OCI-LY7 (cell line): ENCODE measurements around the gene SPRY4. TPM values are rescaled to one million over a fixed set of nuclear protein-coding genes. Genes with fewer than 3 reads are reported as not detected.

Experiments used
- BruUV-seq: library from RNA; stranded (reverse); fragments of 400-500 nt; replicated peaks from 2 replicates; lab custom pipeline; 2021; lab: Mats Ljungman, UMichigan
- CTCF ChIA-PET: fragments of 300-600 bp; sonication (Branson Sonifier 250); formaldehyde crosslinking; loops from one replicate; lab custom pipeline; 2022; ENCODE audit warnings: antibody characterized with exemption; ENCODE audit not compliant: unreplicated experiment; lab: Charles Lee
- POLR2A ChIA-PET: fragments of 300-600 bp; sonication (Branson Sonifier 250); formaldehyde crosslinking; loops from one replicate; lab custom pipeline; 2022; ENCODE audit warnings: antibody characterized with exemption; lab: Charles Lee
- DNase-seq: peaks from one replicate; pipeline ENCODE4 v3.0.0-alpha.2; 2015; ENCODE audit warnings: low spot score
- H2AFZ ChIP-seq: fragments of 200-600 bp; sonication (generic), shearing (Covaris generic); 2 replicates; pipeline ENCODE4 v1.6.1; 2014; ENCODE audit warnings: mild to moderate bottlenecking, antibody characterized with exemption, low read length, moderate library complexity
- H3K27ac ChIP-seq: fragments of 200-600 bp; sonication (generic); 2 replicates; pipeline ENCODE4 v1.5.1; 2014; ENCODE audit warnings: mixed run types, low read depth, mild to moderate bottlenecking, moderate library complexity, low read length, inconsistent platforms; ENCODE audit not compliant: poor library complexity, severe bottlenecking
- H3K36me3 ChIP-seq: fragments of 200-600 bp; sonication (generic); 2 replicates; pipeline ENCODE4 v1.6.1; 2014; ENCODE audit warnings: mild to moderate bottlenecking, antibody characterized with exemption, low read length, moderate library complexity, mixed read lengths; ENCODE audit not compliant: insufficient read depth
- H3K4me1 ChIP-seq: fragments of 200-600 bp; sonication (generic); 2 replicates; pipeline ENCODE4 v1.5.1; 2014; ENCODE audit warnings: mild to moderate bottlenecking, low read length; ENCODE audit not compliant: insufficient read depth, poor library complexity, severe bottlenecking
- H3K4me2 ChIP-seq: fragments of 200-600 bp; sonication (generic); 2 replicates; pipeline ENCODE4 v1.6.1; 2014; ENCODE audit warnings: mild to moderate bottlenecking, low read length
- H3K4me3 ChIP-seq: fragments of 200-600 bp; sonication (generic); 2 replicates; pipeline ENCODE4 v1.5.1; 2014; ENCODE audit warnings: mild to moderate bottlenecking, low read depth, low read length; ENCODE audit not compliant: poor library complexity, severe bottlenecking
- H3K79me2 ChIP-seq: fragments of 200-600 bp; sonication (generic); 2 replicates; pipeline ENCODE4 v1.6.1; 2016; ENCODE audit warnings: low read depth, mild to moderate bottlenecking, low read length, moderate library complexity, mixed read lengths; ENCODE audit not compliant: insufficient read depth
- H3K9me2 ChIP-seq: fragments of 200-600 bp; sonication (generic); 2 replicates; pipeline ENCODE4 v1.6.1; 2016; ENCODE audit warnings: mild to moderate bottlenecking, low read length, mixed read lengths; ENCODE audit not compliant: insufficient read depth
- H3K9me3 ChIP-seq: fragments of 200-600 bp; sonication (generic); 2 replicates; pipeline ENCODE4 v1.6.1; 2014; ENCODE audit warnings: mild to moderate bottlenecking, mixed run types, low read length, mixed read lengths
- H4K20me1 ChIP-seq: fragments of 200-600 bp; sonication (generic); 2 replicates; pipeline ENCODE4 v1.6.1; 2014; ENCODE audit warnings: mild to moderate bottlenecking, antibody characterized with exemption, low read length, moderate library complexity, mixed read lengths; ENCODE audit not compliant: insufficient read depth
- EZH2phosphoT487 ChIP-seq: fragments of 200-600 bp; sonication (generic); IDR thresholded peaks from 2 replicates; pipeline ENCODE4 v1.6.1; 2018; ENCODE audit warnings: low read depth, borderline replicate concordance, mild to moderate bottlenecking, mixed run types, antibody characterized with exemption, low read length, moderate library complexity, mixed read lengths
- intact Hi-C: fragments of 100-400 bp; cut with micrococcal nuclease; formaldehyde crosslinking; loops from one replicate; pipeline ENCODE4 v1.10.0; 2022; ENCODE audit not compliant: unreplicated experiment
- total RNA-seq, 2 experiments: library from RNA; depleted of rRNA in 1 of 2; stranded (reverse); fragments of >200 nt in 1 of 2; shearing (Covaris generic) in 1 of 2; gene quantifications; 2 replicates each; pipeline ENCODE4 v1.2.3, GENCODE V29; 2014 to 2022
- TF ChIP-seq, protein P1 (sequence below): fragments of 200-600 bp; sonication (generic); conservative IDR thresholded peaks from 2 replicates; pipeline ENCODE4 v1.5.1; 2014; ENCODE audit warnings: mild to moderate bottlenecking, antibody characterized with exemption, low read length, moderate library complexity, mixed read lengths

SPRY4 gene
- total RNA-seq, 2 experiments from 2014 or later, result not detected

DNA sequence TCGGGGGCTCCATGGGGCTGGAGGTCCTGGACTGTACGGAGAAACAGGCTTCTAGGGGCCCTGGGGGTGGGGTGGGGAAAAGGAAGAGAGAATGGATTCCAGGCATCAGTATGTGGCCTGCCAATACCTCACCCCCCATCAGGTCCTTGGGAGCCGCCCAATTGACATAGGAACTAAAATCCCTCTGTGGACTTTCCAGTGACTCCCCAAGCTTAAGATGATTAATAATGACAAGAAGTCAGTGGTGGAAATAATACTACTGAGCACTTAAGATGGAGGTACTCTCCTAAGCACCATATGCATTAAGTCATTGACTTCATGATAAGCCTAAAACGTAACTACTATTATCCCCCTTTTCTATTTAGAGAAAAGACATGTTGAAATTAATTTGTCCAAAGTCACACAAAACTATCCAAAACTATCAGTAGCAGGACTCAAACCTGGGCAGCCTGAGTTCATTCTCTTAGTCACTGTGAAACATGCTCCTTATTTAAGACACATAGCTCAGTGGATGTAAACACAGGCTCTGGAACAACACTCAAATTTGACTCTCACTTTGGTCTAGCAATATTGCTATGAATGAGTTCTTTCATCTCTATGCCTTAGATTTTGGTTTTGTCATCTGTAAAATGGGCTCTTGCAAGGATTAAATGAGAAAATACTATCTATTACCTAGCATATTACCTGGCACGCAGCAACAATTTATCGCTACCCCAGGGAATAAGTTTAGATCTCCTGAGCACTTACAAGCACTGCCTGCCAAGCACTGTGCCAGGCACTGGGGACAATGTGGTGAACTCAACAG lies 9.5 kb downstream of the SPRY4 start:
- H3K4me3 ChIP-seq, result no peak overlapping the region
- H3K79me2 ChIP-seq, result no peaks in the 10 kb centered on the region
- CTCF ChIA-PET, result no interaction called here
- H2AFZ ChIP-seq, result no peak overlapping the region
- no peak overlapping the region for H3K27ac ChIP-seq
- intact Hi-C loops, result no loop called here
- peaks cover 3% of the 10 kb centered on the region for H3K4me1 ChIP-seq
- no peaks in the 10 kb centered on the region for H3K9me3 ChIP-seq
- TF ChIP-seq, protein P1, sequence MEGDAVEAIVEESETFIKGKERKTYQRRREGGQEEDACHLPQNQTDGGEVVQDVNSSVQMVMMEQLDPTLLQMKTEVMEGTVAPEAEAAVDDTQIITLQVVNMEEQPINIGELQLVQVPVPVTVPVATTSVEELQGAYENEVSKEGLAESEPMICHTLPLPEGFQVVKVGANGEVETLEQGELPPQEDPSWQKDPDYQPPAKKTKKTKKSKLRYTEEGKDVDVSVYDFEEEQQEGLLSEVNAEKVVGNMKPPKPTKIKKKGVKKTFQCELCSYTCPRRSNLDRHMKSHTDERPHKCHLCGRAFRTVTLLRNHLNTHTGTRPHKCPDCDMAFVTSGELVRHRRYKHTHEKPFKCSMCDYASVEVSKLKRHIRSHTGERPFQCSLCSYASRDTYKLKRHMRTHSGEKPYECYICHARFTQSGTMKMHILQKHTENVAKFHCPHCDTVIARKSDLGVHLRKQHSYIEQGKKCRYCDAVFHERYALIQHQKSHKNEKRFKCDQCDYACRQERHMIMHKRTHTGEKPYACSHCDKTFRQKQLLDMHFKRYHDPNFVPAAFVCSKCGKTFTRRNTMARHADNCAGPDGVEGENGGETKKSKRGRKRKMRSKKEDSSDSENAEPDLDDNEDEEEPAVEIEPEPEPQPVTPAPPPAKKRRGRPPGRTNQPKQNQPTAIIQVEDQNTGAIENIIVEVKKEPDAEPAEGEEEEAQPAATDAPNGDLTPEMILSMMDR, result no peak
- no peak for TF ChIP-seq EZH2phosphoT487
- BruUV-seq, result no TSS peak
- no peak for DNase-seq
- no peaks in the 10 kb centered on the region for H4K20me1 ChIP-seq
- no peak overlapping the region for H3K4me2 ChIP-seq
- no peaks in the 10 kb centered on the region for H3K36me3 ChIP-seq
- H3K9me2 ChIP-seq, result no peaks in the 10 kb centered on the region
- POLR2A ChIA-PET, result interaction anchor here (0.8 kb wide), 1 partner anchor 98 kb away, joined by 3 read pairs; no protein-coding TSS in a partner anchor

DNA sequence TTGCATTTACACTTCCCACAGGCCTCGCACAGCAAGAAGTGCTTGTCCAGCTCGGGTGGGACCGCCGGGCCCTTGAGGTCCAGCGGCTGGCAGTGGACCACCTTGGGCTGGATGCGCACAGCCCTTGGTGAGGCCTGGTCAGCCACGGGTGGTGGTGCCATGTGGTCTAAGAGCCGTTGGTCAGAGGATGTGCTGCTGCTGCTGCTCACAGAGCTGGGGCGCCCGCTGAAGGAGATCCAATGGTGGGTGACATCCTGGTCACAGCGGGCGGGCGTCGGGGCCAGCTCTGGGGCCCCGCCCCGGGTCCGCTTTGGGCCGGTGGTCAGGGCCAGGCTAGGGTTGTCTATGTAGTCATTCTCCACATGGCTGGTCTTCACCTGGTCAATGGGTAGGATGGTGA lies 10.2 kb downstream of the SPRY4 start:
- Histone ChIP-seq H2AFZ (no peak overlapping the region), H3K36me3 (no peaks in the 10 kb centered on the region), H3K4me2 (no peak overlapping the region), H3K9me2 (no peaks in the 10 kb centered on the region), H3K9me3 (no peaks in the 10 kb centered on the region), H3K4me1 (peaks cover 3% of the 10 kb centered on the region), H4K20me1 (no peaks in the 10 kb centered on the region), H3K4me3 (no peak overlapping the region), H3K79me2 (no peaks in the 10 kb centered on the region), H3K27ac (no peak overlapping the region)
- intact Hi-C loops, result no loop called here
- ChIA-PET CTCF (no interaction called here), POLR2A (interaction anchor here (0.8 kb wide), 1 partner anchor 97 kb away, joined by 3 read pairs; no protein-coding TSS in a partner anchor)
- no TSS peak for BruUV-seq
- no peak for DNase-seq
- TF ChIP-seq, protein P1, result no peak
- TF ChIP-seq EZH2phosphoT487, result no peak

DNA sequence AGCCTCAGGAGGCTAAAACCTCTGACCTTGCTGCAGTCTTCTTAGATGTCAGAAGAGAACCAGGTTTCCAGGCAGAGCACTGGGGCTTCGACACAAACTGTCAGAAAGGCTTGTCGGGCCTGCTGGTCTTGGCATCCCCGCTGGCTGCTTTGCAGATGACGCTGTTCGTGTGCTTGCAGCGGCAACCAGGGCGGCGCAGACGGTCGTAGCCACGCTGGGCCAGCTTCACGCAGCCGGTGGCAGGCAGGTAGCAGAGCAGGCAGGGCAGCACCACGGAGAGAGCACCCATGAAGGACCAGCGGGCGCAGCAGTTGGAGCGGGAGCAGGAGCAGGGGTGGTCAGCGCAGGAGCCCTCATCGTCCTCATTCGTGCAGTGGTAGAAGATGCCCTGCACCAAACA lies 10.7 kb downstream of the SPRY4 start:
- Histone ChIP-seq H3K9me3 (no peaks in the 10 kb centered on the region), H2AFZ (no peak overlapping the region), H4K20me1 (no peaks in the 10 kb centered on the region), H3K27ac (no peak overlapping the region), H3K79me2 (no peaks in the 10 kb centered on the region), H3K36me3 (no peaks in the 10 kb centered on the region), H3K9me2 (no peaks in the 10 kb centered on the region), H3K4me2 (no peak overlapping the region), H3K4me1 (peaks cover 3% of the 10 kb centered on the region), H3K4me3 (no peak overlapping the region)
- TF ChIP-seq, protein P1, result no peak
- no peak for TF ChIP-seq EZH2phosphoT487
- DNase-seq, result no peak
- no TSS peak for BruUV-seq
- intact Hi-C loops, result no loop called here
- POLR2A ChIA-PET, result no interaction called here
- CTCF ChIA-PET, result no interaction called here
